CD4-positive, alpha-beta T cell treated with Interleukin-6 for 4 hours (primary cell): ENCODE measurements around the gene SALL3.

Source experiments
- DNase-seq: peaks from one replicate; pipeline ENCODE4 v3.0.0-alpha.2; 2020; ENCODE audit warnings: mixed read lengths

The SALL3 gene

DNA sequence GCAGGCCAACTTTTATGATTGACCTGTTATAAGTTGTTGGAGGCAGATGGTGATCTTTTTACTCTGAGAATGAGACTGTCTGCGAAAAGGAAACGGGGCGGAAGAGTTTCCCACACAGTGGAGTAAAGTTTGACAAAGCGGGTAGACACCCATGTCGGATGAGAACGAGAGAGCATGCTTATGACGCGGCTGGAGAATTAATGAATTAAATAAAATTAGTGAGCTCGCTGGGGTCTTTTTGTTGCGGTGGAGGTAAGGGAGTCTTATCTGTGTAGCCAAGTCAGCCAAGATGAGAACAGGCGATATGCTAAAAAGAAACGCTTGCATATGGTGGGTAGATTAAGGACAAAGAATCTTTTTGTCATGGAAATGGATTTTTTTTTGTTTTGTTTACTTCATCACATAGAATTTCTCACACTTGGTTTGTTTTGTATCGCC lies 1.8 kb downstream of the SALL3 start:
- no peak for DNase-seq

DNA sequence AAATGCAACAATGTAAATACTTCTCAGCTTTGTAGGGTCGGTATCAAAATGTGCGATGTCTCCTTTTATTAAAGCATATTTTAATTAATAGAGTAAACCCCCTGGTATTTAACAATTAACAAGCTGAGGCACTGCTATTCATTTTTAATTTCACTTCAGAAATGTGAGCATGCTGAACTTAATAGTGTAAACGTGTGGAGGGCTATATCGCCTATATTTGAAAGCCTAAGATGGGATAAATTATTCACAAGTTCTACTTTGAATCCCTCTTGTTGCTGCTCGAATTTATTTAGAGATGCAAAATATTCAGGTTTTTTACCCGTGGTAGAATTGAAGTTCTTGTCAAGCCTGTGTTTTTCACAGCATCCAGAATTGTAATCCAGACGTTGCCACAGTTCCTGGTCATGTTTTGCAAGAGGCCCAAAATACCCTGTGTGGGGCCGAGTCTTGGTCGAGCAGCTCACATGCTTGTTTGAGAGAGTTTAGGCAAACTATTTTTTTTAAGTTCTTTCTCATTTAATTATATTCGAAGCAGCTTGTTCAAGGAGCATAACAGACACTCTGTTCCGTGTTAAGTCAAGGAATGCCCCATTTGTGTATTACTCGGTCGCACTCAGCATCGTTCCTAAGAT lies 2.5 kb downstream of the SALL3 start:
- DNase-seq = no peak

DNA sequence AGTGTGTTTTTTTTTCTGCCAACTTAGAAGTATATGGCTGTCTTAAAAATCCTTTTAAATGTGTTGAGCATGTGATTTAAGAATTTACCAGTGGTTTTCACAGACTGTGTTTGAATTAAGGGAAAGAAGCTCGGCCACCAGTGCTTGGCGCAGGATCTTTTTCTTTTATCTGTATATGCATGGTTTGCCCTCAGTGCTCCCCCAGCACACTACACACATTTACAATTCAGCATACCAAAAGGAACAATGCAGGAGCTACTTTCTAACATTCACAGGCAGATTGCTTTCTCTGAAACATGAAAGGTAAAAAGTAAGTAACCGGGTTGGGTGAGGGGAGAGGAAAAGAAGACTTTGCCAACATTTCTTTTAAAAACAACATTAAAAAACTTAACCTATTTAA lies 3.9 kb downstream of the SALL3 start:
- DNase-seq = no peak

DNA sequence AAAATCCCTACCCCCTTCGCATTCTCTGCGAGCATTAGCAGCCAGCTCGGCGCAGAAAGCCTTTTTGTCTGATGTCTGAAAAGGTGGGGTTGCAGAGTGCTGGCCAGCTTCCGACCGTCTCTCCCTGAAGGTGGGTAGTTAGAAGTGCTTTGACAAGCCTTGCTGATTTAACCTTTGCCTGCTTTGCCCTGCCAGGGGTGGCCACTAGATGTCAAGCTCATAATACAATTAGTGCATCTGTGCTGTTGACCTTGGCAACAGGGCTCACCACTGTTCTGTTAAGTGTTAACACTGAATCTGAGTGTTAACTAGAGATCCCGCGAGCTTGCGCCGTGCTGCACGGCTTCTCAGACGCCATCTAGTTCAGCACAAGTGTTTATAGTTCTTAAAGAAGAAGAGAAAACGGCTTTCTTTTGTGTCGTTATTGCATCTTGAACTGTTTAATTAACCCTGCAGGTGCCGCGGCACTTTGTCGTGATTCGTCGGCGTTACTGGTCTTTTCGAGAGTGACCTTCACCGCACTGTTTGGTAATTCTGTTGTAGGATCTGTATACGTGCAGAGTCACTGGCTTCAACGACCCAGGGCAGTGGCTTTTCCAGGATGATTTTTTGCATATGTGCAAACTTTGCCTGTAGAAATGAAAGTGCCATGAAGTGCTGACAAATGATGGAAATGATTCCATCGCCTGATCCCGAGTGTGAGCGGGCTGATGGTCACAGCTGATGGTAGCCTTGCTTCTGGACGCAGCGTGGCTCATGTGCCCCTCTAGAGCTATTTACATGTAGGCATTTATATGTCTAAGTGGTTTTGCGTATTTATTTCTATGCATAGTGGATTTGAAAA lies 5.5 kb downstream of the SALL3 start:
- DNase-seq = peak; percentile 27

DNA sequence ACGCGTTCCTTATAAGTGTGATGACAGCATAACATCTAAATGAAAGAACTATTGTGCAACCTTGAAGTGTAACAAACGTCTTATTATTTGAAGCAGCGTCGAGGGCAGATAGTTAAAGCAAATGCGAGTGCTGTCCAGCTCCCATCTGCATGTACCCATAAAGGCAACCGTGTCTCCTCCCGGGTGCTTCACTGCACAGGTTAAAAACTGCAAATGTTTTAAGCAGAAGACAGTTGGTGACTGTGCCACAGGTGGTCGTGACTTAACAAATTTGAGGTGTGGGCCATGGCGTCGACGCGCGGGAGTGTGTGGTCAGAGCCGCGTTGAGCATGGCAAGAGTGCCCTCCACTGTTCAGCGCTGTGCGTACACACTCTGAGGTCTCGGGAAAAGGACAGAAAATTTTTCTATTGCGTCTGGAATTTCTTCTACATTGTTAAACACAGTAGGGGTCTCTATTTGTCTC lies 6.4 kb downstream of the SALL3 start:
- no peak for DNase-seq

DNA sequence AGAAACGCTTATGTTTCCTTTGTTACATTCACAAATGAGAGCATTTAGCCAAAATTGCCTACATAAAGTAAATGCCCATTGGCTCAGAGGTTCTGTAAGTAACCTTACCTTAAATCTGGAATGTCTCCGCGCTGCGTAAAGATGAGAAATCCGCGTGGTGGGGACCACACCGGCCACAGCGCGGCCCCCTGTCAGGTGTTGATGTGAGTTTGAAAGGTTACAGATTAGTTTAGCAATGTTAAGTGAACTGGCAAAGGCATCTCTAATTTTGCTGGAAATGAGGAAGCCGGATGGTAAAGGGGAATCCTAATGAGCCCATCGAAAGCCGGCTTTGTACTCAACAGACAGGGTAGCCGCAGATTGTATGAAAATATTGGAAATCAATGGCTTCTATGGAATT lies 11.8 kb downstream of the SALL3 start:
- DNase-seq = no peak

DNA sequence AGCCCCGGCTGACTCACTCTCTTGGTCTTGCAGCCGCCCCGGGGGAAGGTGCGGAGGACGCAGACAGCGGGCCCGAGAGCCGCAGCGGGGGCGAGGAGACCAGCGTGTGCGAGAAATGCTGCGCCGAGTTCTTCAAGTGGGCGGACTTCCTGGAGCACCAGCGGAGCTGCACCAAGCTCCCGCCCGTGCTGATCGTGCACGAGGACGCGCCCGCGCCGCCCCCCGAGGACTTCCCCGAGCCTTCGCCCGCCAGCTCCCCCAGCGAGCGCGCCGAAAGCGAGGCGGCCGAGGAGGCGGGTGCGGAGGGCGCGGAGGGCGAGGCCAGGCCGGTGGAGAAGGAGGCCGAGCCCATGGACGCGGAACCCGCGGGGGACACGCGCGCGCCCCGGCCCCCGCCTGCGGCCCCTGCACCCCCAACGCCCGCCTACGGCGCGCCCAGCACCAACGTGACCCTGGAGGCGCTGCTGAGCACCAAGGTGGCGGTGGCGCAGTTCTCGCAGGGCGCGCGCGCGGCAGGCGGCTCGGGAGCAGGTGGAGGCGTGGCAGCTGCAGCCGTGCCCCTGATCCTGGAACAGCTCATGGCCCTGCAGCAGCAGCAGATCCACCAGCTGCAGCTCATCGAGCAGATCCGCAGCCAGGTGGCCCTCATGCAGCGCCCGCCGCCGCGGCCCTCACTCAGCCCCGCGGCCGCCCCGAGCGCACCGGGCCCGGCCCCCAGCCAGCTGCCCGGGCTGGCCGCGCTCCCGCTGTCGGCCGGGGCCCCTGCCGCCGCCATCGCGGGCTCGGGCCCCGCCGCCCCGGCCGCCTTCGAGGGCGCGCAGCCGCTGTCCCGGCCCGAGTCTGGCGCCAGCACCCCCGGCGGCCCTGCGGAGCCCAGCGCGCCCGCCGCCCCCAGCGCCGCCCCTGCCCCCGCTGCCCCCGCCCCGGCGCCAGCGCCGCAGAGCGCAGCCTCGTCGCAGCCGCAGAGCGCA lies 12.7 kb downstream of the SALL3 start:
- no peak for DNase-seq

DNA sequence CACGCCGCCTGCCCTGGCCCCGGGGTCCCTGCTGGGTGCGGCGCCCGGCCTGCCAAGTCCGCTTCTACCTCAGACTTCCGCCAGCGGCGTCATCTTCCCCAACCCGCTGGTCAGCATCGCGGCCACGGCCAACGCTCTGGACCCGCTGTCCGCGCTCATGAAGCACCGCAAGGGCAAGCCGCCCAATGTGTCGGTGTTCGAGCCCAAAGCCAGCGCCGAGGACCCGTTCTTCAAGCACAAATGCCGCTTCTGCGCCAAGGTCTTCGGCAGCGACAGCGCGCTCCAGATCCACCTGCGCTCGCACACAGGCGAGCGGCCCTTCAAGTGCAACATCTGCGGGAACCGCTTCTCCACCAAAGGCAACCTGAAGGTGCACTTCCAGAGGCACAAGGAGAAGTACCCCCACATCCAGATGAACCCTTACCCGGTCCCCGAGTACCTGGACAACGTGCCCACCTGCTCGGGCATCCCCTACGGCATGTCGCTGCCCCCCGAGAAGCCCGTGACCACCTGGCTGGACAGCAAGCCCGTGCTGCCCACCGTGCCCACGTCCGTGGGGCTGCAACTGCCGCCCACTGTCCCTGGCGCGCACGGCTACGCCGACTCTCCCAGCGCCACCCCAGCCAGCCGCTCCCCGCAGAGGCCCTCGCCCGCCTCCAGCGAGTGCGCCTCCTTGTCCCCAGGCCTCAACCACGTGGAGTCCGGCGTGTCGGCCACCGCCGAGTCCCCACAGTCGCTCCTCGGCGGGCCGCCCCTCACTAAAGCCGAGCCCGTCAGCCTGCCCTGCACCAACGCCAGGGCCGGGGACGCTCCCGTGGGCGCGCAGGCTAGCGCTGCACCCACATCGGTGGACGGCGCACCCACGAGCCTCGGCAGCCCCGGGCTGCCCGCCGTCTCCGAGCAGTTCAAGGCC lies 13.7 kb downstream of the SALL3 start:
- DNase-seq = no peak

DNA sequence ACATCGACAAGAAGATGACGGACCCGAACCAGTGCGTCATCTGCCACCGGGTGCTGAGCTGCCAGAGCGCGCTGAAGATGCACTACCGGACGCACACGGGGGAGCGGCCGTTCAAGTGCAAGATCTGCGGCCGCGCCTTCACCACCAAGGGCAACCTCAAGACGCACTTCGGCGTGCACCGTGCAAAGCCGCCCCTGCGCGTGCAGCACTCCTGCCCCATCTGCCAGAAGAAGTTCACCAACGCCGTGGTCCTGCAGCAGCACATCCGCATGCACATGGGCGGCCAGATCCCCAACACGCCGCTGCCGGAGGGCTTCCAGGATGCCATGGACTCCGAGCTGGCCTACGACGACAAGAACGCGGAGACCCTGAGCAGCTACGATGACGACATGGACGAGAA lies 14.4 kb downstream of the SALL3 start:
- DNase-seq = no peak

DNA sequence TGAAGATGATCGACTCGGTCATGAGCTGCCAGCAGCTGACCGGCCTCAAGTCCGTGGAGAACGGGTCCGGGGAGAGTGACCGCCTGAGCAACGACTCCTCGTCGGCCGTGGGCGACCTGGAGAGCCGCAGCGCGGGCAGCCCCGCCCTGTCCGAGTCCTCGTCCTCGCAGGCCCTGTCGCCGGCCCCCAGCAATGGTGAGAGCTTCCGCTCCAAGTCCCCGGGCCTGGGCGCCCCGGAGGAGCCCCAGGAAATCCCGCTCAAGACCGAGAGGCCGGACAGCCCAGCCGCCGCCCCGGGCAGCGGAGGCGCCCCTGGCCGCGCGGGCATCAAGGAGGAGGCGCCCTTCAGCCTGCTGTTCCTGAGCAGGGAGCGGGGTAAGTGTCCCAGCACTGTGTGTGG lies 14.9 kb downstream of the SALL3 start:
- DNase-seq = no peak

DNA sequence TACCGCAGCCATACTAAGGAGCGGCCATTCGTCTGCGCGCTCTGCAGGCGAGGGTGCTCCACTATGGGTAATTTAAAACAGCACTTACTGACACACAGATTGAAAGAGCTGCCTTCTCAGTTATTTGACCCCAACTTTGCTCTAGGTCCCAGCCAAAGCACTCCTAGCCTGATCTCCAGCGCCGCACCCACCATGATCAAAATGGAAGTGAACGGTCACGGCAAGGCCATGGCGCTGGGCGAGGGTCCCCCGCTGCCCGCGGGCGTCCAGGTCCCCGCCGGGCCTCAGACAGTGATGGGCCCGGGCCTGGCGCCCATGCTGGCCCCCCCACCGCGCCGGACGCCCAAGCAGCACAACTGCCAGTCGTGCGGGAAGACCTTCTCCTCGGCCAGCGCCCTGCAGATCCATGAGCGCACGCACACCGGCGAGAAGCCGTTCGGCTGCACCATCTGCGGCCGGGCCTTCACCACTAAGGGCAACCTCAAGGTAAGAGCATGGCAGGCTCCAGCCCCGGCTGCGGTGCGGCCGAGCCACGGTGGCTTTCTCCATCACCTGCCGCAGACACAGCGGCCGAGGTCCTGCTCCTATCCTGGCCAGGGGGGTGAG lies 15.5 kb downstream of the SALL3 start:
- DNase-seq = no peak

DNA sequence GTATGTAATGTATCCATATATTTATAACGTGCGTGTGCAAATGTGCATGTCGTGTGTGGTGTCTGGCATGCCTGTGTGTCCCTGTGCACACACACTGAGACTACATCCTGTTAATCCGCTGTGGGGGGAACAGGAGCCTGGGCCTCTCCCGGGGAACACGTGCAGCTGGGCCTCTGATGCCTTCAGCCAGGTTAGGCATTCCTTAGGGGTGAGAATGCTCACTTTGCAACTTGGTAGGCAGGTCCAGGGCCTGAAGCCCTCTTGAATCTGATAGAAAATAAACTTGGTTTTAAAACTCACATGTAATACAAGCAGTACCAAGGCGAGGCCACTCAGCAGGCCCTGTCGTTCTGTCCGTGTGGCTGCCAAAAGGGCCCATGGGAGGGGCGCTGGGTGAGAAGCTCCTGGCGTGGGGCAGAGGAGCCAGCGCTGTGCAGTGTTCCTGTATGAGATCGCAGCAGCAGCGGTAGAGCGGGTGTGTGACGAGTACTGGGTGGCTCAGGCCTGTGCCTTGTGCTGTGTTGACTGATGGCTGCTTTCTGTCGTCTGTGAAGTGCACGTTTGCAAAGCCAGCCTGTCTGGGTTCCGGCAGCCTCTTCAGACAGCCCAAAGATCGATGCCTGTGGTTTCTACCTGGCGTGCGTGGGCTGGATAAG lies 16.2 kb downstream of the SALL3 start:
- DNase-seq = no peak

DNA sequence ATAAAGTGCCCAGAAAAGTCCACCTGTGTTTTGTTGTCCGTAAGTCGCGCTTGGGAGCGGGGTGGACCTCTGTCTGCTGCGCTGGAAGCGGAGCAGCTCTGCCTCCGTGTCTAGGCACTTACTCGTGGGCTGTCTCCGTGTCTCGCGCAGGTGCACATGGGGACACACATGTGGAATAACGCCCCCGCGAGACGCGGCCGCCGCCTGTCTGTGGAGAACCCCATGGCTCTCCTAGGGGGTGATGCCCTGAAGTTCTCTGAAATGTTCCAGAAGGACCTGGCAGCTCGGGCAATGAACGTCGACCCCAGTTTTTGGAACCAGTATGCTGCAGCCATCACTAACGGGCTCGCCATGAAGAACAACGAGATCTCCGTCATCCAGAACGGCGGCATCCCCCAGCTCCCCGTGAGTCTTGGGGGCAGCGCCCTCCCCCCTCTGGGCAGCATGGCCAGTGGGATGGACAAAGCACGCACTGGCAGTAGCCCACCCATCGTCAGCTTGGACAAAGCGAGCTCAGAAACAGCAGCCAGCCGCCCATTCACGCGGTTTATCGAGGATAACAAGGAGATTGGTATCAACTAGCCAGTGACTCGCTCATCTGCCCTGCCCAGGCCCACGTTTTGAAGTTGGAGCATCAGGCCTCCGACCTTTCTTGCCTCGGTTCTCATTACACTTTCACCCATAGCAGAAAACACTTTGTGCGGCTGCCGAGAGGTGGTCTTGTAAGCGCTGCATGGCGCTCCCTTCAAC lies 17.3 kb downstream of the SALL3 start:
- DNase-seq = no peak

DNA sequence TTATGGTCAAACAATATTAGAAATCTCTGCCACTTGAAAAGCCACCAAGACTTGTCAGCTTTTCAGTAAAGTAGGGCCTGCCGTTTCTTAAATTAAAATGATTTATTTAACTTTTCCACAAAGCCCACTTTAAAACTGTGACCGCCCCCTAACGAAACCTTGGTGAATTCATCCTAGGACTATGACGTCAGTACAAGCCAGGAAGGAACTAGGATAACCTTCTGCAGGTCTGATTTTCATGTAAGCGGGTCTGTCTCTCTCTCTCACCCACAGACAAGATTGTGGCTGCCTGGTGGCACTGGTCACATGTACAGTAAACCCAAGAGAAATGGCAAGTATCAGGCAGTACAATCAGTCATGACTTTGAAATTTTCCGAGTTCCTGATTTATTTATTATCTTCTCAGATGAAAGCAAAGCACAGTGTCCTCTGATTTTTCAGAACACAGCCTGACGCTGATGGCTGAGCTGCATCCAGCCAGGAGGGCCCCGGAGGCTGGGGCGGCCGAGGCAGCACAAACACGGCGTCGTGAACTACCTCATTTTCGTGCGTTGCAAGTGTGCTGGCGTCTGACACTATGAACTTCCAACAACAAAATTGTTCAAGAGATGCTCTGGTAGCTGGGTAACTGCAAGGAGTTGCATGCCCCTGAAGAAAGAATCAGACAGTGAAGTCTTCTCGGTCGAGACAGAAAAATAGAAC lies 18.9 kb downstream of the SALL3 start:
- DNase-seq = no peak

DNA sequence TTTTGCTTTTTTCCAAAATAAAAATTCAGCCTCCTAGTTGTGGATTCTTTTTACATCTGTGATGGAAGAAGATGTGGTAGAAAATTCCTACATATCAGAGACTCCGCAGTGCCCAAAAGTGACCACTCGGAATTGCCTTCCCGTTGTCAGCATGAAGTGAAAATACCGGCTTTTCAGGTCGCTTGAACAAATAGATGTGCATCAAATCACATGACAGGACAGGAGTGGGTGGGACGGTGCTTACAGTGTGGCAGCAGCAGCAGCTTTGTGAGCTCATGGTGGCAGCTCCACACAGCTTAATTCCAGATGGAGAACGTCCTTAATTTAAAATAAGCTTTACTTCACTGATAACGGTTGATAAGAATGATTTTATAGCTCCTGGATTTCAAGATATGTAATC lies 20.3 kb downstream of the SALL3 start:
- no peak for DNase-seq

DNA sequence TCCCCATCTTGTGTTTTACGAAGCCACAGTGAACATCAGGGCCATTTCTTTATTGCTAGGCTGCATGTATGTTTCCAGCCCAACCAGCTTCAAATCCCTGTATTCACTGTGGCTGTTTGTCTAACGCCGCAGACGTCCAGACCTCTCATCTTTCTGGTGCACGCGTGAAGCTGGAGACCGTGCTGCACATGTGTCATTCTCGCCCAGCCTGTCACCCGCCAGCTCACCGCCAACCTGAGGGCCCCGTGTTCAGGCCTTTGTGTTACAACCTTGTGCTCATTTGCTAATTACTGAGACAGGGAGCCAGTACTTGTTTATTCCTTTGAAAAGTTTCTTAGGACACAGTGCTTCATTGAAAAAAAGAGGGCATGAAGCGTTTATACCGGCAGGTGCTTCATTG lies 21.4 kb downstream of the SALL3 start:
- DNase-seq = no peak

DNA sequence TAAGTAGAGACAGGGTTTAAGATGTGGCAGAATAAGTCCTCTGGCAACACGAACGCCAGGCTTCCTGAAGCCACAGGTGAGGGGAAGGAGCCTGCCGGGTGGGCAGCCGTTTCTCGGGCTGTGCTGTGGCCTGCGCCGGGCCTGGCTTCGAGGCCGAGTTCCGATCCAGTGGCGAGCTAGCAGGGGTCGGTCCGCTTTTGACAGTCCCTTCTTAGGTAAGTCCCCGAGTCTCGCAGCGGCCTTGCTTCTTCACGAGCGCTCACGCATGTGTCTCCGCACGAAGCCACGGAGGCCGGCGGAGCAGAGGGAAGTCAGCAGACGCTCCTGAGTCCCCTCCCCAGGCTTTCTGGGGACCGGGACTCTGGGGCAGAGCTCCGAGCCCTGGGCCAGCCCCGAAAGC lies 26.0 kb downstream of the SALL3 start:
- DNase-seq = no peak

DNA sequence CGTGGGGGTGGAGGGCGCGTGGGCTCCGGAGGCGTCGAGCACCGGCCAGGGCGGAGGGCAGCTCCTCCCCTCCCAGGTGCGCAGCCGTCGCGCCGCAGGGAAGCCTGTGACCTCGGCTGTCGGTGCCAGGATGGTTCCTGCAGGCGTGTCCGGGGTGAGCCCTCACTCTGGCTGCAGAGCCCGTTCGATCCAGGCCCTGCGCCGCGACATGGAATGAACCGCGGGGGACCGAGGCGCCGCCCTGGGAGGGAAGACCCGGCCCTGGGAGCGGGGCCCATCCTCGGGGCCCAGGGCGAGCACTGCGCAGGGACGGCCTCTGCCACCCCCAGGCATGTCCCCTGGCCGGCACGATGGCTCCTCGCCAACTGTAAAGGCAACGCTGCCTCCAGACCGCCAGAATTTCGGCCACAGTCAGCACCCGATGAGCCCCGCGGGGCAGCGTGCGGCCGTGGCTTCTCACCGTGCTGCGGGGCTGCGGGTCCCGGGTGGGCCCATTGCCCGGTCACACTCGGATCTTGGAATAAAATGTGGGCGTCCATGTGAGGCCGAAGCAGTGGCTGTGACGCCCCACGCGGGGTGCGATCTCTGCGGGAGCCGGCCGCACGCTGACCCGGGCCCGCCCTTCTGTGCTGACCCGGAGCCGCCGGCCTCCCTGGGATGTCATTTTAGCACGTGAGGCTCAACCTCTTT lies 26.6 kb downstream of the SALL3 start:
- no peak for DNase-seq

DNA sequence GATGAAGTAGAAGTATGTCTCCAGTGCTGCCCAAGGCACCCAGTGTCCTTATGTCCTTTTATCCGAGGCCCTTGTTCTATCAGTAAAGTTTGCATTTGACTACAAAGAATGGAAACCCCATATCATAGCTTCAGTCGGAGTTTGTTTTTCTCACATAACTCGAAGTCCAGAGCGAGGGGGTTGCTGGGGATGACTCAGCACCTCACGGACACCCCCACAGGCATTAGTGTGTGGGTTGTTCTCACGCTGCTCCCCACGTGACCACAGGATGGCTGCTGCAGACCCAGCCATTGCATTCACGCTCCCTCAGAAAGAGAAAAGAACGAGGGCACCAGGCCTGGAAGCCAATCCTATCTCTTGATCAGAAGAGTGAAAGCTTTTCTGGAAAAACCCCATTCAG lies 27.8 kb downstream of the SALL3 start:
- DNase-seq = no peak
